Esophagus mucosa (tissue), 1 donor: ENCODE data around the gene KCNQ1. TPM values are rescaled to one million over a fixed set of nuclear protein-coding genes. Genes with fewer than 3 reads are reported as not detected.

Experiments used
- ATAC-seq: fragments of 200-7000 bp; cut with Tn5 transposase; one replicate; pipeline ENCODE4 v1.9.1; 2020
- total RNA-seq: library from RNA; stranded (reverse); gene quantifications from one replicate; pipeline ENCODE4 v1.2.4, GENCODE V29; 2023
- donor health status: DM: yes; HTN: yes; CAD: no.

Gene KCNQ1
- total RNA-seq, 1 donor from 2014 or later = 1.6 TPM

DNA sequence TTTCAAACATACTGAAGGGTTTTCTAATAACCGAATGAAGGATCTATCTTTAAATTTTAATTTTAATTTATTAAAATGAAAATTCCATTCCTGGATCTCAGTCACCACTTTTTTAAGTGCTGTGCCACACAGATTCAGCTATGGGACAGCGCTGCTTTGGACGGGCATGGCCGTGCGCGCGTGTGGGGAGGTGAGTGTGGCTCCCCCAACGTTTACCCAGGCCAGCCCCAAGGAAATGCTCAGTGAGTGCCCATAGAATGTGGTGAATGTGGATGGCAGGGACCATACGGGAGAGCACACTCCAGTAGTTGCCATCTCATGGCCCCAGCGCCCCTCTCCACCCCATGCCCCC lies 343.0 kb downstream of the KCNQ1 start:
- no peak for ATAC-seq

DNA sequence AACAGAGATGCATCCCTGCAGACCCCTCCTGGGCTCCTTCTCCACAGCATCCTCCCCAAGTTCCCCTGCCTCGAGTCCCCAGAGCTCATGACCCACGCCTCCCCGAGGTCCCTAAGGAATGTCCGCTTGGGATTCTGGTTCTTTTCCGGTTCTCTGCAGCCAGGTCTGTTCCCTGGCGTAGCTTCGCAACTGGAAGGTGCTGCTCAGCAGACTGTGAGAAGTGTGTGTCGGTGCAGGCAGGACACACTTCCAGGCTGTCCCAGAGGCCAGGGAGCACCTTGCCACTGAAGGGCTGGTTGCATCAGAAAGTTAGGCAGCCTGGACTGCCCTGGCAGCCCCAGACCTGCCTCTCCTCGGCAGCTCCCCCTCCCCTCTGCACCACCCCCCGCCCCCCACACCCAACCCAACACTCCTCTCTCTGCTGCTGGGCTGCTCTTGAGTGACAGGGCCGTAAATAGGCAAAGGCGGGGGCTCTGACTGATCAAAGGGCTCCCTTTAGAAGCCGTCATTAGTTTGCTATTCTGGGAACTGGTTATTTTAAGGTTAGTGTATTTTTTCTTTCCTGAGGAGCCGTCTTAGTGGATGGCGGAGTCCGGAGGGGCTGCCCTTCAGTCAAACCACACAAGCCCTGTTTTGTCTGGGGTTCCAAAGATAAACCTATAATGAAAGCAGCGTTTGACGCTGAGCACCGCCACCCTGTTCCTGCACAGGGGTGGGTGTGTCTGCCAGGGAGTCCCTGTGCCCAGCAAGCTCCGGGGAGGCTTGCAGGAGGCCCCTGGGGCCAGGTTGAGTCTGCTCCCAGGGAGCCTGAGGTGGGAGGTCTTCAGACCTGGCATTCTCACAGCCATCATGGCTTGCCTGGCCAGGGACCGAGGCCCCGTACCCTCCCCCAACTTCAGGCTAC lies 343.6 kb downstream of the KCNQ1 start:
- ATAC-seq = no peak

DNA sequence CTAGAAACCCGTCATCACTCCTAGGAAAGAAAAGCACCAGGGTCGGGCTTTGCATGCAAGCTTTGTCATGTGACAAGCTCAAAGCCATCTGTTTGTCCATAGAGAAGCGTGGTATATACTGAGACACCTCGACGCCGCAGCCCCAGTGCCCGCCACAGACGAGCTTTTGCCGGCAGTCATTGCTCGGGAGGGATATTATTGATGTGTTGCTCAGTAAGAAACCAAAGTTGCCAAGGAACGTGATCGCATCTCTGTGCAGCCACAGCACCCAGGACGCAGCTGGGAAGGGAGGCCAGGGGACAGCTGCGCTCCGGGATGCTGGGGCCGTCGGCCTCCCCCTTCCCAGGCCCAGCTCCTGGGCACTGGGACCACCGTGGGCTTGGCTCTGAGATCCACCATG lies 344.5 kb downstream of the KCNQ1 start:
- no peak for ATAC-seq

DNA sequence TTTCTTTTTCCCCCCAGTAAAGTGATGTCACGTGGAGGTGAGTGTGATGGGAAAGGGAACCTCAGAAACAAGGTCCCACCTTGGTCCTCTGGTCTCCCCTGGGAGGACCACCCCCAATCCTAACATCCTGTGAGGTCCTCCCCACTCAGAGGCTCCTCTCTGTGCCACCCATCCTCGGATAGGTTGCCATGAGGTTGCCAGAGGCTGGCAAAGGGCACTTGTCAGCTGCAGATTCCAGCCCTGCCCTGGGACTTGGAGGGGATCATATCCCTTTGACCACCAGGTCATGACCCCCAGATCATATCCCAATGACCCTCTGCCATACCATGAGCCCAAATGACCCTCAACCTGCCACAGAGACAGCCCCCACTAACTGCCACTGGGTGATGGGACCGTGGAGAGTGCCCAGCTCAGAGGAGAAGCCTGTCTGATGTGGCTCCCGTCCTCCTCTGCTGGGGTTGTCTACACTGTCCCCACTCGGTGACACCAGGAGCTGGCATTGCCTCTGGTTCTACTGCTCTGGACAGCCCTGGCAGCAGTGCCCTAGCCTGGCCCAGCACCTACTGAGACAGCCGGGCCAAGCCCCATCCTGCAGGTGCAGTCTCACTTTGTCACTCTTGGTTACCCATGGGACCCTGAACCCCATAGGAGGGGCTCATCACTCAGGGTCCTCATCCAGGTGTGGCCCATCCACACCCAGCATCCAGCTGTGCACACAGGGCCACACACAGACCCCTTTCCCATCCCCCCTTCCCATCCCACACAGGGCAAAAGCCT lies 345.2 kb downstream of the KCNQ1 start:
- ATAC-seq = no peak

DNA sequence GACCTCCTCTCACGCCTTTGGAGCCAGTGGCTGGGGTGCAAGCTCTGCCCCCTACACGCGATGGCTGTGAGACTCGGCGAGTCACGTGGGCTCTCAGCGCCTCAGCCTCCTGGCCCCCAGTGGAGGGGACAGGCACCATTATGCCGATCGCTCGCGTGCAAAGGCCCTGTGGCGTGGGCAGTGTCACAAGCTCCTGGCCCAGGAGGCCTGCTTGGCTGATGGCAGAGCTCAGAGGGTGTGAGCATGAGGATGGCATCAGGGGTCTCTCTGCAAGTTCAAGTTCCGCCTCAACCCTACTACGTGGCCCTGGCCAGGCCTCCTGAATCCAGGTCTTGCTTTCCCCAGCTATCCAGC lies 345.7 kb downstream of the KCNQ1 start:
- ATAC-seq = no peak

DNA sequence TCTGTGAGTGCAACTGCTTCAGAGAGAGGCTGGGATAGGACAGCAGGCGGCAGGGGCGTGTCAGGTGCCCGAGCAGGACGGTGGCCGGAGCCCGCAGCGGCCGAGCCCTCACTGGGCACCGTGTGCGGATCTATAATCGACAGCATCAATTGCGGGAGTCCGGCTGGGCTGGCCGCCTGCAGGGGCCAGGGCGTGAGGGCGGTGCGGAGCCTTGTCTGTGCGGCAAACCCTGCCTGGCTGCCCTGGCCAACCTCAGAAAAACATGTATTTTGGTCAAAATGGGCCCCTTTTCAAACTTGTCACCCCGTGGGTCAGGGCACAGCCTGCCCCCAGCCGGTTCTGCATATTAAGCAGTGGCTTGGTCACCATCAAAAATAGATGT lies 346.3 kb downstream of the KCNQ1 start:
- no peak for ATAC-seq

DNA sequence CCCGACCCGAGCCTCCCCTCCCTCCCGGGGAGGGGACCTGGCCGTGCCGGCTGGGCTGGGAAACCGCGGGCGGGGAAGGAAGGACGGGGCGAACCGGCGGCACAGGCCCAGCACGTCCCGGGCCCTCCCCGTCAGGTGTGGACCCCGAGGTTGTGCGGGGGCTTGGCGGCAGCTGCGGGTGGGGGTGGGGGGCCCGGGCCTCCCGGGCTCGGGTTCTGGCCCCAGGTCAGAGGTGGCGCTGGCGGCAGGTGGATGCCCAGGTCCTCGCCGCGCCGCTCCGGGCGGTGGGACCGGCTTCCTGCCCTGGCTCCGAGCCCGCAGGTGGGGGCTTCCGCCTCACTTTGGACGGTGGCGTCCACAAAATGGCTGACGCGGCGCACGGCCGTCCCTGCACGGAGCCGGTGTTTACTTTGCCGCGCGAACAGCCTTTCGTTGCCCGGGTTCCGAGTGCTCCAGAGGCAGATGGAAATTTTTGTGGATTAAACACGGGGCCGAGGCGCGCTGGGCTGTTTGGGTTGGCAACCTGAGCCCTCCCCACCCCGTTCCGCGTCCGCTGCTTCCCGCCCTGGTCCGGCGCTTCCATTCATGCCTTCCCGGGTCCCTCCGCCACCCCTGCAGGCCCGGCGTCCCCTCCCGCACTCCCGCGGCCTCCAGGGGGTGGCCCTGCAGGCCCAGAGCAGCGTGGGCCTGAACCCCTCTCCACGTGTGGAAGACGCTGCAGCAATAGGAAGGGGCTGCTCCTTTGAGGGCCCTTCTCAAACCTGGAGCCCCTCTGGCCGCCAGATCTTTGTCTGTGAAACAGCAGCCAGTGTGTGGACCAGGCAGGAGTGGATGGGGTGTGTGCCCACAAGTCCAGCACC lies 346.9 kb downstream of the KCNQ1 start:
- peak; percentile 30 for ATAC-seq

DNA sequence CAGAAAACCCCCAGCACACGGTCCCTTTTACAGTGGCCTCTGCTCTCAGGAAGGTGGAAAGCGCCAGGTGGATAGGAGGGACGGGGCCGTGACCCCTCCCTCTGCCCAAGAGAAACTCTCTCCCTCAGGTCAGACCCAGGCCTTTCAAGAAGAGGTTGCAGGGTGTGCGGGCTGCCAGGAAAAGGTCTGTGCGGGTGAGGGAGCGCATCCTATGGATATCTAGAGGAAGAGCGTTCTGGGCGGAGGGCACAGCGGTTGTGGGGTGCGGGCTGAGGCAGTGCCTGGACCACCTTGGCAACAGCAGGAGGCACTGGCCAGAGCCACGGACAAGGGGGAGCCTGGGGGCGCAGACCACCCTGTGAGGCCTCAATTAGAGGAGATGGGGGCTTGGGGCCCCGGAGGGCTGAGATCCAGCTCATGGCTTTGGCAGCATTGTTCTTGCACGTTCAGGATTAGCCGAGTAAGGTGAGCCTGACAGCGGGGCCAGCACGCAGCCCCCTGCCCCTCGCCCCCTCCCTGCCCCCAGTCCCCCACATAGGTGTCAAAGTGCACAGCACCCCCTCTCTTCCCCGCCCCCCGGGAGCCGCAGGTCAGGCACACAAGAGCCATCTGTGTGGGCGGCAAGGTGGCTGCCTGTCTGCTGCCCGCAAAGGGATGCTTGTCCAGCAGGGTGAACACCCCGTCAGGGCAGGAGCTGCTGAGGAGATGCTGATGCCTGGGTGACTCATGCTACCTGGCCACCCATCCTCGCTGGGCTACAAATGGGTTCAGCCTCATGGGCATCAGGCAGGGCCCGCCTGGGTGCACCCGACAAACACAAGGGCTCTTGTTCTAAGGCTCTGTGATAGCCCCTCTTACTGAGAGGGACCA lies 347.8 kb downstream of the KCNQ1 start:
- no peak for ATAC-seq

DNA sequence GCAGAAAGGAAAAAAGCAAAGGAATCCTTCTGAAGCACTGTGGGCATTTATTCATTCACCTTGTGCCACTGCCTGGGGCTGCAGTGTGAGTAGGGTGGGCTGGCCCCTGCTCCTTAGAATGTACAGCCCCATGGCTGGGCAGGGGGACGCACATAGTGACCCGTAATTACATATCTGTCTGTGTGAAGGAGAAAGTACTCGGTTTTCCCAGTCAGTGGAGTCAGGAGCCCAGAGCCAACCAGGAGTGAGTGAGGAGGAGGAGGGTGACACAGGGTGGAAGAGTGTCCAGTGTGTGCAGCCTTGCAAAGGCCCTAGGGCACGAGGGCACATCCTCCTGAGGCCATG lies 348.9 kb downstream of the KCNQ1 start:
- no peak for ATAC-seq

DNA sequence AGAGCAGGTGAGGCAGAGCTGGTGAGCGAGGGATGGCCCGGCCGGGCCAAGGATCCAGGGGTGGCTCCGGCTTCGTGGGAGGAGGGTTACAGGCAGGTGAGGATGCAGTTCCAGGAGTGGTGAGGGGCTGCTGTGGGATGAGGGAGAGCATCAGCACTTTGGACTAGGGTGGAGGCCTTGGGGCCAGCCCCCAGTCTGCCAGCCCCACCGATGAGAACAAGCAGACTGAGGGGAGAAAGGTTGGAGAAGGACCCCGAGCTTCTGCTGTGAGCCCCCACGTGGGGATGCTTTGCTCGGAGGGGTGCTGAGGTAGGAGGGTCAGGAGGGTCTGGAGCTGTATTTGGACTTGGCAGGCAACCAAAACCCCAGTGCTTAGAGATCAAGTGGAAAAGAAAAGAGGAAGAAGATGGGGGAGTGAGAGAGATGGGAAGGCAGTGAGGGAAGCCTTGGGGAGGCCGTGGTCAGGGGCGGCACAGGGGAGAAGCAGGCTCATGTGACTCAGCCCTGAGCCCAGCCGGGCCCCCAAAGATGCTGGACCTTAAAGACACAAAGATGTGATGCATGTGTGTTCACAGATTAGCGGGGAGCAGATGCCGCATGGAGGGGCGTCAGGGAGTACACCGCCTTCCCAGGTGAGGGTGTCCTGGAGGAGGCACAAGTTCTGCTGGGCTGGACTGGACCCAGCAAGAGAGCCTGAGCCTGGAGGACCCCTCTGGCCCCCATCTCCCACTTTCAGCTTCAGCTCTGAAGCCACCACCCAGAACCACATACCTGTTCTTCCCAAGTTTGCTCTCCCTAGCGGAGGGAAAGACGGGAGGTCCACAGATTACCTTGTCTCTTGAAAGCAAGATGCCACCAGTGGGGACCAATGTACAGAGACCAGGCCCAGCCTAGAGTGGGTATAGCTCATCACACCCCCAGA lies 349.5 kb downstream of the KCNQ1 start:
- ATAC-seq = no peak

DNA sequence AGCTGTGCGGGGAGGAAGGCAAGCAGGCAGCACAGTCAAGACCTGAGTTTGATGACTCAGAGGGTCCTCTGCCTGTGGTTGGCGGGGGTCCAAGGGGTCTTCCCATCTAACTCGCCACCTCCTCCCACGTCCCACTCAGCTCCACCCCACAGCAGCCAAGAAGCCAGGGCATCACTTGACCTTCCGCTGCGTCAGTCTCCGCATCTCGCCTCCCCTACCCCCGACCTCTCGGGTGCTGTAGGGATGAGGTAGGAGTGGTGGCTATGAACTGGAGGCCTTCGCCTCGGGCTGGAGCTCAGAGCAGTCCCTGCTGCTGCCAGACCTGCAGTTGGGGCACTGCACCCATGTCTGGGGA lies 350.1 kb downstream of the KCNQ1 start:
- no peak for ATAC-seq

DNA sequence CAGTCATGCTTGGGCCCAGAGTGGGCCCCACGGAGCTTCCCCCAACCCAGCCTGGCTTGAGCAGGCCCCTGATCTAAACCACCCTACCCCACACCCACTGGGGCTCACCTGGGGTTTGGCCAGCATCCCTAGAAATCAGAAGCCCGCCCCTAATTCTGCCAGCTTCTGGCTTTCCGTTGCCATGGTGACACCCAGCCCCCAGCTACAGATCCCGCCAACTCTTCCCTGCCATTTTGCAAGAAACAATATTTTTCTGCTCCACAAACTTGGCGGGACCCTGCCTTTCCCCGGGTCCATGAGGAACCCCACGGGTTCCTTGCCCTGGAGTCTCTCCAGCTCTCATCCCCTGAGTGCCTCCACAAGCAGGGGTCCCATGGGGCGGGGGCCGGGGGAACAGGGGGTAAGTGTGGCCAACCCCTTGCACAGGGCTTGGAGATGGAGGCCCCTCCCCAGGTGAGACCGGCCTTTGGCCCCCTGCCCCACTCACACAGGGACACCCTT lies 350.7 kb downstream of the KCNQ1 start:
- ATAC-seq = no peak

DNA sequence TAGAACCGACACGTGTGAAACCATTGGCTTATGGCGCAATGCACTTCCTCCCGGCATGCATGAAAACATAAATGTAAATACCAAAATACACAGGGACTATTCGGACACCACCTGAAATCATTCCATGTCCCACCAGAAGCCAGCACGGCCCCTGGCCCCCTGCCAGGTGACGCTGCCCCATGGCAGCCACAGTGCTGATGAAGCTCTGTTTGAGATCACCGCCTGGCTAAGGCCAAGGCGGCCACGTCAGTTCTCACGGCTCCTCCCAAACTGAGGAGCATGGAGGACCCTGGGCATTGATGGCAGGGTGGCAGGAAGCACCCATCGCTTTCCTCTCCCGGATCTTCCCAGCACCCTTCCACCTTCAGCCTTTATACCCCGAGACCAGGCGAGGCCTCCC lies 351.3 kb downstream of the KCNQ1 start:
- ATAC-seq = no peak

DNA sequence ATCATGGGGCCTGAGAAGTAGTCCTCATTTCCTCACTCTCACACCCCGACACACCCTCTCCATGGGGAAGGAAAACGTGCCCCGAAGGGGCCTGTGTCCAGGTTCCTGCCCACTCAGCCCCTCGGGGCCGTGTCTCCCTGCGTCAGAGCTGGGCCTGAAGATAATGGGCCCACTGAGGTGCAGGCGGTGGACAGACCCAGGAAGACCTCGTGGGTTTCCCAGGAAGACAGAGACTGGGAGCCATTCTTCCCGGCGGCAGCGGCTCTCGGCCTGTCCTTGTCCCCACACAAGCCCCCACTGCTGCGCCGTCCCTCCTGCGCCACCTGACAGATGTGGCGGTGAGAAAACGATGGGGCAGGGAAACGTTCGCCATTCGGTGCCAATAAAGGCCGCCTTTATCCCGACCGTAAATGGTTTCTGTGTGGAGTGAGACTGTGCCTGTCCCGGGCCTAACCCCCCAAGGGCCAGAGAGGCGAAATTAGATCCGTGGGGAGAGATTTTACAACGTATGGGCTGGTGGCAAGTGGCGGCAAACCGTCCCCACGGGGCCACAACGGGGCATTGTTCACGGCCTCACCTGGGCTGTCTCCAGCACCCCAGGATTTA lies 351.8 kb downstream of the KCNQ1 start:
- no peak for ATAC-seq

DNA sequence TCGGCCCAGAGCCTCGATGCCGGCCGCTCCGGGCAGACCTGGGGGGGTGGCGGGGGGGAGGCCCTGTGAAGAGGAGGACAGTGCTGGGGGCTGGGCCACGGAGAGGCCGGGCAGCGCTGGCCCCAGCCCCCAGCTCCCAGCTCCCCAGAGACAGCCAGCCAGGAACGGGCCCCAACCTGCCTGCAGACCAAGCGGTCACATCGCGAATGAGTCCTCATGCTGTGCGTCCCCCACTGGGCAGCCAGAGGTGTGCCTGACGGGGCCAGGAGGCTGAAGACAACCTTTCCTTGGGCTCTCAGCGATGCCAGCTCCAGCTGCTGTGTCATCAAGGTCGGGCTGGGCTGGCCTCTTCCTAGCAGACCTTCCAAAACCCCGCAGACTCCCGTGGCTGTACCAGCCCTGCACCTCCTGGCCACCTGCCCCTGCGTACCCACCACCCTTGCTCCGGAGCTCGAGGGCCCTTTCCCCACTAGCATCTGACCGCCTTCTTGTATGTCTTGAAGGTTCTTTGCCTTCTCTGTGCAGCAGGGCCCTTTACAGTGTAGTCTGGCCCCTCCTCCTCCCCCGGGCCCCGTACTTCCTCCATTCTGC lies 352.4 kb downstream of the KCNQ1 start:
- ATAC-seq = no peak

DNA sequence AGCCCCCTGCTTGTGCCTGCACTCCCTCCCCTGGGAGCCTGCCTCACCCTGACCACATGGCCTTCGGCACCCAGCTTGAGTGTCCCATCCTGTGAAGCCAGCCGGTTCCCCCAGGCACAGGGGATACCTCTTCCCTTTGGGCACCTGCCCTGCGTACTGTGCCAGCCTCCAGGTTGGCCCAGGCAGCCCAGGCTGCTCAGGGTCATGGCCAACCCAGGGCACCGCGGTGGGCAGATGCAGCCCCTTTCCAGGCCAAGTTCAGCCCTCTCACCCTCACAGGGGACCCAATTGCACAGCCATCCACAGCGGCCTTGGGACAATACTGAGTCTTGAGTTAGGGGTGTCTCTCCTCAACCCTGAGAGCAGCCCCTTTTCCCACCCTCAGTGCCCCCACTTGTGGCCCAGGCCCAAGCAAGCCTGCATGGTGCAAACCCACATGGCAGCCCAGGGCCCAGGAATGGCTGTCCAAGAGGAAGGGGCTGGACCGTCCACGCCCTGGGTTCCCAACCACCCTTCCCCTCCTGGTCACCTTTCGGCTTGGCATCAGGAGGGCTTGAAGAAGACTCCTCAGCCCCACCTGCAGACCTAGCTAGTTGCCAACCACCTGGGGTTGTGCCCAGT lies 353.0 kb downstream of the KCNQ1 start:
- no peak for ATAC-seq

DNA sequence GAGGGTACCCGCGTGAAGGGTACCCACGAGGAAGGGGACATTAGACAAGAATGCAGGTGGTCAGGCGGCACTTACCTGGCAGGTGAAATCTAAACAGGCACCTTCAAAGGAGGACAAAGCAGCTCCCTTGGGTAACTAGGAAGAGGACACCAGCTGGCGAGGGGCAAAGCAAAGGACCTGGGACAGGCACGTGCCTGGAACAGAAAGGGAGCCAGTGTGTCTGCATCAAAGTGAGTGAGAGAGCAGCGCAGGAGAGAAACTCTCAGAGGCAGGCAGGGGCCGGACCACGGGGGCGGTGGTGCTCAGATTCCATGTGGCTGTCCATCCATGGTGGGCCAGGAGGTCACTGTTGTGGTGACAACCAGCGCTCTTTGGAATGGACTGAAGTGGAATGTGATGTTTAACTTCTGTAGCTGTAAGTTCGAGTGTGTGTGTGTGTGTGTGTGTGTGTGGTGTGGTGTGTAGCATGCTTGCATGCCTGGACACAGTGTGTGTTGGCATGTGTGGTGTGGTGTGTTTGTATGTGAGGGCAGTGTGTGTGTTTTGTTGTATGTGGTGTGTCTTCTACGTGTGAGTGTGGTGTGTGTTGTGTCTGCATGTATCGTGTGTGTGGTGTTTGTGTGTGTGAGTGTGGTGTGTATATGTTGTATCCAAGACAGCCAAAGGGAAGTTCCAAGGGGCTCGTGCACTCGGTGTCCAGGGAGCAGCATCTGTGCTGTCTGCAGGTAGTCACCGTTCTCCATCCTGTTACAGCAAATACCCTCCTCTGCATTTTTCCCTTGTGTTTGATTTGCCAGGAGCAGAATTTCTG lies 354.3 kb downstream of the KCNQ1 start:
- ATAC-seq = no peak

DNA sequence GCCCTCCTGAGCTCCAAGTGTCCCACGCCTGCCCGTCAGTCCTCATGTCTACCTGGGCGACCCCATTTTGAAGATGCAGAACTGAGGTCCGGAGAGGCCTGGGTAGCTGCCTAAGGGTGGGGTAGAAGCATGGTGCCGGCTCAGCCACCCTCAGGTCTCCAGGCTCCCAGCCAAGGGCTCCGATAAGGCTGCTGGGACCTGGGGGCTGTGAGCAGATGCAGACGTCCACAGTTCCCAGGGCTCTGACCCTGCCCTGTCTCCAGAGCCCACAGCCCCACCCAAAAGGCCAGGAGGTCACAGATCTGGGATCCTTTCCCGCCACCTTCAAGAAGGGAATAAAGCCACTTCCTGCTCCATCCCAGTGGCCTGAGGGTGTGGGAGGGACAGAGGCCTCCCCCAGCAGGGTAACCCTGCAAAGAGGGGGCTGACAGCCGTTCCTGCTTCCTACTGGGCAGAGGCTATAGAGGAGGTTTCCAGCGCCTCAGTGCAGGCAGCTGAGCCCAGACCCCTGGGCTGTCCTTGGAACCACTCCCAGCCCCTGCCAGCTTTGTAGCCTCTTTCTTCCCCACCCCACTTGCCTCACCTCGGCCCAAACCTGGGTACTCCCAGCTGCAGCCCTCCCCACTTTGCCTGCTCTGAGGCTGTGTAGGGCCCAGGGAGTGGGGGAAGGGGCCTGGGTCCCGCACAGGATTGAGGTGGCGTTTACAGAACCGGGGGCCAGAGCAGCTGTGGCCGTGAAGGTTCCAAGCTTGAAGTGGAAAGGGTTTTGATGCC lies 355.3 kb downstream of the KCNQ1 start:
- no peak for ATAC-seq
